H9 (cell line): ENCODE measurements around the gene CERS3. TPM values are rescaled to one million over a fixed set of nuclear protein-coding genes. Genes with fewer than 3 reads are reported as not detected.

ENCODE experiments used
- DNase-seq: peaks from one replicate; pipeline ENCODE4 v3.0.0-alpha.2; 2017
- H2AFZ ChIP-seq: one replicate; pipeline ENCODE4 v1.6.1; 2013; ENCODE audit warnings: mild to moderate bottlenecking, low read length, control low read depth, moderate library complexity
- H2AK5ac ChIP-seq: 2 replicates; pipeline ENCODE4 v1.6.1; 2013; ENCODE audit warnings: low read length, control low read depth, mixed read lengths; ENCODE audit not compliant: insufficient read length
- H2BK120ac ChIP-seq: one replicate; pipeline ENCODE4 v1.6.1; 2013; ENCODE audit warnings: low read depth, mild to moderate bottlenecking, low read length, control low read depth, inconsistent platforms; ENCODE audit not compliant: poor library complexity, severe bottlenecking
- H2BK12ac ChIP-seq: 2 replicates; pipeline ENCODE4 v1.6.1; 2013; ENCODE audit warnings: low read length, control low read depth, mixed read lengths, low read depth; ENCODE audit not compliant: insufficient read length
- H2BK15ac ChIP-seq: 2 replicates; pipeline ENCODE4 v1.6.1; 2013; ENCODE audit warnings: low read depth, low read length, control low read depth
- H2BK20ac ChIP-seq: one replicate; pipeline ENCODE4 v1.6.1; 2013; ENCODE audit warnings: low read depth, mild to moderate bottlenecking, low read length, control low read depth, inconsistent platforms; ENCODE audit not compliant: poor library complexity, severe bottlenecking
- H2BK5ac ChIP-seq: 2 replicates; pipeline ENCODE4 v1.6.1; 2013; ENCODE audit warnings: low read length, control low read depth, mixed read lengths; ENCODE audit not compliant: insufficient read length
- H3K14ac ChIP-seq: 2 replicates; pipeline ENCODE4 v1.6.1; 2013; ENCODE audit warnings: low read length, control low read depth; ENCODE audit not compliant: insufficient read depth
- H3K18ac ChIP-seq: 2 replicates; pipeline ENCODE4 v1.6.1; 2013; ENCODE audit warnings: low read depth, mild to moderate bottlenecking, mixed read lengths, low read length, control low read depth; ENCODE audit not compliant: insufficient read length
- H3K23ac ChIP-seq: 2 replicates; pipeline ENCODE4 v1.6.1; 2013; ENCODE audit warnings: low read length, control low read depth, mixed read lengths, low read depth; ENCODE audit not compliant: insufficient read length
- H3K23me2 ChIP-seq: 2 replicates; pipeline ENCODE4 v1.6.1; 2013; ENCODE audit warnings: low read depth, mild to moderate bottlenecking, mixed read lengths, low read length, control low read depth; ENCODE audit not compliant: insufficient read length, poor library complexity, severe bottlenecking
- H3K27ac ChIP-seq: 2 replicates; pipeline ENCODE4 v1.5.1; 2013; ENCODE audit warnings: low read length, control low read depth, mixed read lengths, low read depth; ENCODE audit not compliant: insufficient read length
- H3K27me3 ChIP-seq: 2 replicates; pipeline ENCODE4 v1.6.1; 2013; ENCODE audit warnings: low read length, control low read depth, inconsistent platforms; ENCODE audit not compliant: insufficient read depth
- H3K4ac ChIP-seq: 2 replicates; pipeline ENCODE4 v1.6.1; 2013; ENCODE audit warnings: low read depth, mild to moderate bottlenecking, control low read depth, inconsistent platforms, low read length, moderate library complexity
- H3K4me1 ChIP-seq: 2 replicates; pipeline ENCODE4 v1.6.1; 2013; ENCODE audit warnings: low read length, control low read depth, inconsistent platforms; ENCODE audit not compliant: insufficient read depth
- H3K4me2 ChIP-seq: 2 replicates; pipeline ENCODE4 v1.6.1; 2013; ENCODE audit warnings: low read length, control low read depth, mixed read lengths; ENCODE audit not compliant: insufficient read length, insufficient read depth
- H3K56ac ChIP-seq: 2 replicates; pipeline ENCODE4 v1.6.1; 2013; ENCODE audit warnings: low read depth, mild to moderate bottlenecking, mixed read lengths, low read length, control low read depth; ENCODE audit not compliant: insufficient read length
- H3K79me1 ChIP-seq: 2 replicates; pipeline ENCODE4 v1.6.1; 2013; ENCODE audit warnings: low read depth, mild to moderate bottlenecking, moderate library complexity, low read length, control low read depth, inconsistent platforms; ENCODE audit not compliant: insufficient read depth, poor library complexity, severe bottlenecking
- H3K79me2 ChIP-seq: 2 replicates; pipeline ENCODE4 v1.6.1; 2013; ENCODE audit warnings: low read length, control low read depth, inconsistent platforms; ENCODE audit not compliant: insufficient read depth
- H3K9ac ChIP-seq: 2 replicates; pipeline ENCODE4 v1.6.1; 2013; ENCODE audit warnings: low read length, control low read depth, mixed read lengths; ENCODE audit not compliant: insufficient read length; ENCODE audit errors: extremely low read depth
- H3K9me3 ChIP-seq: one replicate; pipeline ENCODE4 v1.6.1; 2013; ENCODE audit warnings: low read depth, low read length, inconsistent platforms; ENCODE audit not compliant: control insufficient read depth
- H3T11ph ChIP-seq: one replicate; pipeline ENCODE4 v1.6.1; 2013; ENCODE audit warnings: mild to moderate bottlenecking, low read length, control low read depth, inconsistent platforms
- H4K20me1 ChIP-seq: one replicate; pipeline ENCODE4 v1.6.1; 2013; ENCODE audit not compliant: control insufficient read depth, insufficient read length, insufficient read depth
- H4K5ac ChIP-seq: 2 replicates; pipeline ENCODE4 v1.6.1; 2013; ENCODE audit warnings: low read depth, mild to moderate bottlenecking, mixed read lengths, low read length, control low read depth; ENCODE audit not compliant: insufficient read length
- H4K8ac ChIP-seq: replicated peaks from 2 replicates; pipeline ENCODE4 v1.6.1; 2013; ENCODE audit warnings: low read length, control low read depth, mixed read lengths, low read depth; ENCODE audit not compliant: insufficient read length
- H4K91ac ChIP-seq: 2 replicates; pipeline ENCODE4 v1.6.1; 2013; ENCODE audit warnings: low read depth, mild to moderate bottlenecking, moderate library complexity, mixed read lengths, low read length, control low read depth; ENCODE audit not compliant: insufficient read length
- H3K27ac Mint-ChIP-seq, 3 experiments: 2 replicates in 2 of 3; 3 replicates in 1 of 3; pipeline ENCODE4 v1.8.0; 2020 to 2021; ENCODE audit warnings: mixed read lengths in 3 of 3, mild to moderate bottlenecking in 1 of 3, moderate library complexity in 1 of 3
- H3K27me3 Mint-ChIP-seq: 2 replicates; pipeline ENCODE4 v1.8.0; 2021; ENCODE audit warnings: low read depth, mild to moderate bottlenecking, moderate library complexity, mixed read lengths
- H3K36me3 Mint-ChIP-seq, 3 experiments: 2 replicates in 2 of 3; 3 replicates in 1 of 3; pipeline ENCODE4 v1.8.0; 2020 to 2021; ENCODE audit warnings: low read depth in 3 of 3, mixed read lengths in 3 of 3; ENCODE audit not compliant: insufficient read depth in 1 of 3
- H3K4me1 Mint-ChIP-seq, 2 experiments: 2 replicates each; pipeline ENCODE4 v1.8.0; 2020; ENCODE audit warnings: mixed read lengths in 2 of 2
- H3K4me3 Mint-ChIP-seq, 2 experiments: 2 replicates in 1 of 2; 3 replicates in 1 of 2; pipeline ENCODE4 v1.8.0; 2020 to 2021; ENCODE audit warnings: mild to moderate bottlenecking in 2 of 2, mixed read lengths in 2 of 2, moderate library complexity in 1 of 2
- H3K9me3 Mint-ChIP-seq, 2 experiments: 2 replicates in 1 of 2; 3 replicates in 1 of 2; pipeline ENCODE4 v1.8.0; 2020; ENCODE audit warnings: mild to moderate bottlenecking in 2 of 2, mixed read lengths in 2 of 2, moderate library complexity in 1 of 2
- WGBS: extraction: QIAGEN DNeasy Blood & Tissue Kit; methylation state at CpG from one replicate; pipeline ENCODE4 v1.1.7; 2013; ENCODE audit warnings: missing lambda C conversion rate, low lambda C conversion rate, mixed read lengths; ENCODE audit not compliant: insufficient read length; ENCODE audit errors: extremely low coverage; 5-methylcytosine and 5-hydroxymethylcytosine counted together
- total RNA-seq: library from RNA; stranded (reverse); gene quantifications from 2 replicates; pipeline ENCODE4 v1.2.1, GENCODE V29; 2021
- TF ChIP-seq, protein P1 (sequence below): fragments of 200-600 bp; sonication (generic); conservative IDR thresholded peaks from 3 replicates; pipeline ENCODE4 v1.8.0; 2021; ENCODE audit warnings: antibody characterized with exemption, mild to moderate bottlenecking

The CERS3 gene
- total RNA-seq, 1 experiment from 2014 or later, result 1.4 TPM

DNA sequence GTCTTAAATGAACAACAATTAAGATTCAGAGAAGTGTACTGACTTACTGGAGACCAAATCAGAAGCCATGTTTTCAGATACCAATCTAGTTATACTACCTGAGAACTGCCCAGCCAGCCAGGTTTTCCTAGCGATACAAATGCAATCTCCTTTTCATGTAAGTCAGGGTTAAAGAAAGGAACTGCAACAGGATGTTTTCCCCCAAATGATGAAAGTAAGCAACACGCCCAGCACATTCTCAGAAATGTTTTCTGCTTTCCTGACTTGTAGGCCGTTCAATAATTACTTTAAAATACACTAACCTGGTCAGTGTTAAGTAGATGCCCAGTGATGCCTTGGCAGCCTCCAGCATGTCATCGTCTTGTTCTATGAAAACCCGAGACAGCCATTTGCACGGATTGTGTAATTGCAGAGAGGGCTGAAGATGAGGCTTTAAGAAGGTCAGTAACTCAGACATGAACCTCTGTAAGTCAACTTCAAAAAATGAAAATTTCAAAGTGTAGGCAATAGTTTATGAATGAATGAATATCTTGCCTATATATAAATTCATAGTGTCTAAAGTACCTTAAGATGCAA is 42.9 kb upstream of the CERS3 start:
- no peak overlapping the region for H3K4me3 Mint-ChIP-seq
- TF ChIP-seq, protein P1, sequence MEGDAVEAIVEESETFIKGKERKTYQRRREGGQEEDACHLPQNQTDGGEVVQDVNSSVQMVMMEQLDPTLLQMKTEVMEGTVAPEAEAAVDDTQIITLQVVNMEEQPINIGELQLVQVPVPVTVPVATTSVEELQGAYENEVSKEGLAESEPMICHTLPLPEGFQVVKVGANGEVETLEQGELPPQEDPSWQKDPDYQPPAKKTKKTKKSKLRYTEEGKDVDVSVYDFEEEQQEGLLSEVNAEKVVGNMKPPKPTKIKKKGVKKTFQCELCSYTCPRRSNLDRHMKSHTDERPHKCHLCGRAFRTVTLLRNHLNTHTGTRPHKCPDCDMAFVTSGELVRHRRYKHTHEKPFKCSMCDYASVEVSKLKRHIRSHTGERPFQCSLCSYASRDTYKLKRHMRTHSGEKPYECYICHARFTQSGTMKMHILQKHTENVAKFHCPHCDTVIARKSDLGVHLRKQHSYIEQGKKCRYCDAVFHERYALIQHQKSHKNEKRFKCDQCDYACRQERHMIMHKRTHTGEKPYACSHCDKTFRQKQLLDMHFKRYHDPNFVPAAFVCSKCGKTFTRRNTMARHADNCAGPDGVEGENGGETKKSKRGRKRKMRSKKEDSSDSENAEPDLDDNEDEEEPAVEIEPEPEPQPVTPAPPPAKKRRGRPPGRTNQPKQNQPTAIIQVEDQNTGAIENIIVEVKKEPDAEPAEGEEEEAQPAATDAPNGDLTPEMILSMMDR, result no peak

More for the DNA sequence above, 42.9 kb upstream of the CERS3 start:
- H3K18ac ChIP-seq, result no peak overlapping the region
- no peaks in the 10 kb centered on the region for H3K79me2 ChIP-seq
- no peak overlapping the region for H2BK5ac ChIP-seq
- H3K4ac ChIP-seq, result no peak overlapping the region
- no peak overlapping the region for H3K23ac ChIP-seq
- no peak overlapping the region for H4K91ac ChIP-seq
- H3K23me2 ChIP-seq, result no peaks in the 10 kb centered on the region
- H3K14ac ChIP-seq, result no peak overlapping the region
- no peaks in the 10 kb centered on the region for H3K9me3 Mint-ChIP-seq
- no peak overlapping the region for H2BK20ac ChIP-seq
- peak overlapping the region in 1 of 3 experiments; percentile 44; a peak in 1 of 7 replicates for H3K27ac Mint-ChIP-seq
- H3K4me1 Mint-ChIP-seq, result no peaks in the 10 kb centered on the region
- no peaks in the 10 kb centered on the region for H3K4me1 ChIP-seq
- DNase-seq, result no peak
- H2BK120ac ChIP-seq, result no peak overlapping the region
- no peak overlapping the region for H3K4me2 ChIP-seq
- H2BK12ac ChIP-seq, result no peak overlapping the region
- H3K27me3 ChIP-seq, result no peaks in the 10 kb centered on the region
- no peak overlapping the region for H4K5ac ChIP-seq
- H4K8ac ChIP-seq, result no peak overlapping the region
- H3K9ac ChIP-seq, result no peak overlapping the region
- no peak overlapping the region for H3K27ac ChIP-seq
- H4K20me1 ChIP-seq, result no peaks in the 10 kb centered on the region
- H3K9me3 ChIP-seq, result no peaks in the 10 kb centered on the region
- no peaks in the 10 kb centered on the region for H3K27me3 Mint-ChIP-seq
- no peak overlapping the region for H2AK5ac ChIP-seq
- H3K79me1 ChIP-seq, result no peaks in the 10 kb centered on the region
- WGBS, result no CpG with 5 or more reads among the region's 6 CpGs
- no peak overlapping the region for H2AFZ ChIP-seq
- H2BK15ac ChIP-seq, result no peak overlapping the region
- H3K36me3 Mint-ChIP-seq, result peaks cover 4 to 16% (median 5%) of the 10 kb centered on the region in 3 experiments; a peak in 4 of 7 replicates
- H3T11ph ChIP-seq, result no peak overlapping the region
- no peak overlapping the region for H3K56ac ChIP-seq
